Mesothelial cell of epicardium (in vitro differentiated cells): ENCODE results near the gene PYGO2. TPM values are rescaled to one million over a fixed set of nuclear protein-coding genes. Genes with fewer than 3 reads are reported as not detected.

Experiments used
- DNase-seq, 2 experiments: peaks; one replicate each; pipeline ENCODE4 v3.0.0; 2021; ENCODE audit warnings: low spot score in 2 of 2; ENCODE audit not compliant: unreplicated experiment in 2 of 2
- H3K27ac Mint-ChIP-seq: 2 replicates; pipeline ENCODE4 v1.8.0; 2021; ENCODE audit warnings: mixed read lengths
- H3K27me3 Mint-ChIP-seq: 2 replicates; pipeline ENCODE4 v1.8.0; 2021; ENCODE audit warnings: low read depth, mixed read lengths
- H3K36me3 Mint-ChIP-seq: 2 replicates; pipeline ENCODE4 v1.8.0; 2021; ENCODE audit warnings: mixed read lengths
- H3K4me1 Mint-ChIP-seq: 2 replicates; pipeline ENCODE4 v1.8.0; 2021; ENCODE audit warnings: mixed read lengths
- H3K4me3 Mint-ChIP-seq: 2 replicates; pipeline ENCODE4 v1.8.0; 2021; ENCODE audit warnings: mild to moderate bottlenecking, moderate library complexity, mixed read lengths
- H3K9me3 Mint-ChIP-seq: 2 replicates; pipeline ENCODE4 v1.8.0; 2021; ENCODE audit warnings: mixed read lengths
- CTCF ChIP-seq: fragments of 200-600 bp; sonication (generic); IDR thresholded peaks from one replicate; pipeline ENCODE4 v1.5.0; 2021; ENCODE audit warnings: antibody characterized with exemption; ENCODE audit not compliant: unreplicated experiment
- total RNA-seq: library from RNA; stranded (reverse); gene quantifications from 3 replicates; pipeline ENCODE4 v1.2.1, GENCODE V29; 2021

The PYGO2 gene
- total RNA-seq, 1 donor from 2014 or later = 44.6 TPM

DNA sequence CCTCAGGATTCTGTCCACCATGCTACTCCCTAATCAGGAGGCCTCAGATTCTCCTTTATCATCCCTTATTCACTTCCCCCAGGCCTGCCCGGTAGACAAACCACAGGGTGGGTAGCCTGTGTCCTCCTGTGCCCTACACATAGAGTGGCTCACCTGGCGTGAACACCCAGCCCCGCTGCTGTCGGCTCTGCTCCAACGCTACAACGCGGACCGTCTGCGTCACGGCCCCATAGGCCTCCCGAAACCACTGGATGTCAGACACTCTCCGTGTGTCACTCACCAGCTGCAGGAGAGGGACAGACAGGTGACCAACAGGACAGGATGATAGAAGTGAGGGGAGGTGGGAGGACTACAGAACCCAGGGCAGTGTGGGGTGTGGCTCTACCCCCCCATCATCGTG lies 35.4 kb downstream of the PYGO2 start:
- DNase-seq = no peak
- Mint-ChIP-seq H3K4me1 (no peaks in the 10 kb centered on the region), H3K4me3 (no peak overlapping the region), H3K9me3 (no peaks in the 10 kb centered on the region), H3K27ac (no peak overlapping the region), H3K27me3 (no peaks in the 10 kb centered on the region), H3K36me3 (peaks cover 31% of the 10 kb centered on the region)
- no peak for TF ChIP-seq CTCF

GRCh38 chr1:154925335-154926170 lies 36.0 kb downstream of the PYGO2 start:
- Mint-ChIP-seq H3K4me3 (no peak overlapping the region), H3K36me3 (peaks cover 31% of the 10 kb centered on the region), H3K27me3 (no peaks in the 10 kb centered on the region), H3K4me1 (no peaks in the 10 kb centered on the region), H3K9me3 (no peaks in the 10 kb centered on the region), H3K27ac (no peak overlapping the region)
- DNase-seq = no peak
- no peak for TF ChIP-seq CTCF

DNA sequence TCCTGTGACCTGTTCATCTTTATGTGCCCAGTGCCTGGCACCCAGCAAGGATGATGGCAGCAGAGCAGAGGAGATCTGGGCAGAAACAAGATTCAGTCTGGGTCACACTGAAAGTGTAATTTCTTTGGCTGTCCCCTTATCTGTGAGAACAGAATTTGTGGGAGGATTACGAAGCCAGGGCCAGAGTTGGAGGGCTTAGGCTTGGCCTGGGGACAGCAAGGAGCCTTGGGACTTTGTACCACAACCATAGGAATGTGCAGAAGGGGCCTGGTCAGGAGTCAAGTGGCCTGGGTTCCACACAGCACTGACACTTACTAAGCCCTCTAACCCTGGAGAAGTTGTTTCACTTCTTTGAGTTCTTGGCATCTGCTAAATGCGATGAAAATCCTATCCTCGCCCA lies 37.9 kb downstream of the PYGO2 start:
- DNase-seq = no peak
- Mint-ChIP-seq H3K4me3 (no peak overlapping the region), H3K9me3 (no peaks in the 10 kb centered on the region), H3K4me1 (no peaks in the 10 kb centered on the region), H3K27ac (no peak overlapping the region), H3K27me3 (no peaks in the 10 kb centered on the region), H3K36me3 (peaks cover 20% of the 10 kb centered on the region)
- no peak for TF ChIP-seq CTCF

DNA sequence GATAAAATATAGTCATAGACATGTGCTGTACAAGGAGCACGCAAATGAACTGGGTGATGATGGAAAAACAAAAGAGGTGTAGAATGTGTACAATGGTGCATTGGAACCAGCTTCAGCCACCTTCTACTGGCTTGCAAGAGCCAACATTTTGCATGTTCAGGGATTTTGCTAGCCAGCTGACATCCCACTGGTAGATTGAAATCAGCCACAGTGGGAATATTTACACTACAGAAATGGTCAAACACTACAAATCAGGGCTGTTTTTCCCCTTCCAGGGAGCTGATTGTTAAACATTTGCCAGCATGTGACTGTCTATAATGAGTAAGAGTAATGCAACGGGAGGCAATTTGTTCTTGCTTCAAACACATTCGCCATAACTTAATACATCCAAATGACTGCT lies 48.3 kb downstream of the PYGO2 start:
- no peak overlapping the region for H3K27ac Mint-ChIP-seq
- H3K4me1 Mint-ChIP-seq = no peaks in the 10 kb centered on the region
- no peaks in the 10 kb centered on the region for H3K27me3 Mint-ChIP-seq
- DNase-seq = no peak
- H3K4me3 Mint-ChIP-seq = no peak overlapping the region
- H3K9me3 Mint-ChIP-seq = peaks cover 22% of the 10 kb centered on the region
- peaks cover 10% of the 10 kb centered on the region for H3K36me3 Mint-ChIP-seq
- no peak for TF ChIP-seq CTCF

DNA sequence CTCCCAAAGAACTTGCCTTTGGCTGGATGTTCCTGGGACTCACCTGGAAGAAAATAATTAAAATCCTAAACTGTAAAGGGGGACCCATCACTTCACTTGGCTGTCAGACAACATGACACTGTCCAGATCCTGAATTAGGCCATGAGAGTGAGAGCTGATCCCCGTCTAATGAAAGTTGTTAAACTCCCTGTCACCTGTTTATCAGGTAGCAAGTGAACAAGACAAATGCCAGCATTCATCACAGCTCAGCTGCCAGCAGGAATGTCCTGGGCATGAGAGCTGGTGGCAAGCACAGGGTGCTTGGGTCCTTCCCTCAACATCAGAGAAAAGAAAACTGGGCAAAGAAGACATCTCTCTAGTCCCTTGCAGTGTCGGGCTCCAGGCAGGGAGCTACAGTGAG lies 48.8 kb downstream of the PYGO2 start:
- no peak for TF ChIP-seq CTCF
- Mint-ChIP-seq H3K27ac (no peak overlapping the region), H3K4me1 (no peaks in the 10 kb centered on the region), H3K27me3 (no peaks in the 10 kb centered on the region), H3K9me3 (peaks cover 27% of the 10 kb centered on the region), H3K4me3 (no peak overlapping the region), H3K36me3 (peaks cover 10% of the 10 kb centered on the region)
- DNase-seq = no peak
